ENCODE measurements around the gene OR10A4.
"Not testable (repeated sequence)": the region's sequence is repeated elsewhere in the genome, so short reads cannot be mapped to it uniquely, and the experiment has no call there.

OR10A4 gene

GRCh38 chr11:6894097-6894496 lies 17.7 kb downstream of the OR10A4 start:
- Histone ChIP-seq H3K9me3 (ENCODE audit: control insufficient read depth, low read length) (no peaks in the 10 kb centered on the region), H3K4me3 (ENCODE audit: extremely low read depth, insufficient read depth, low read length, poor library complexity, severe bottlenecking) (no peak overlapping the region), H3K4me1 (ENCODE audit: control insufficient read depth, insufficient read depth, low read length, poor library complexity, severe bottlenecking) (no peaks in the 10 kb centered on the region), H3K27ac (ENCODE audit: low read depth, low read length, severe bottlenecking) (no peak overlapping the region), H3K36me3 (ENCODE audit: control insufficient read depth, insufficient read depth, low read length) (no peaks in the 10 kb centered on the region)

- Histone ChIP-seq H3K4me3 (ENCODE audit: extremely low read depth, insufficient read depth, low read length, poor library complexity, severe bottlenecking) (no peak overlapping the region), H3K27ac (ENCODE audit: low read depth, low read length, severe bottlenecking) (no peak overlapping the region), H3K4me1 (ENCODE audit: control insufficient read depth, insufficient read depth, low read length, poor library complexity, severe bottlenecking) (no peaks in the 10 kb centered on the region), H3K36me3 (ENCODE audit: control insufficient read depth, insufficient read depth, low read length) (no peaks in the 10 kb centered on the region), H3K9me3 (ENCODE audit: control insufficient read depth, low read length) (no peaks in the 10 kb centered on the region)
Observed at GRCh38 chr11:6895010-6895409, 18.6 kb downstream of the OR10A4 start.

- WGBS, 2 experiments (ENCODE audit: insufficient coverage in 2 of 2) = 100% methylated on average over 1 of the region's 1 CpG; no CpG with 5 or more reads in 1 of the 2 experiments
- Histone ChIP-seq H3K4me3 (ENCODE audit: extremely low read depth, insufficient read depth, low read length, poor library complexity, severe bottlenecking) (no peak overlapping the region), H3K4me1 (ENCODE audit: control insufficient read depth, insufficient read depth, low read length, poor library complexity, severe bottlenecking) (no peaks in the 10 kb centered on the region), H3K9me3 (ENCODE audit: control insufficient read depth, low read length) (no peaks in the 10 kb centered on the region), H3K27ac (ENCODE audit: low read depth, low read length, severe bottlenecking) (no peak overlapping the region), H3K36me3 (ENCODE audit: control insufficient read depth, insufficient read depth, low read length) (no peaks in the 10 kb centered on the region)
Observed at GRCh38 chr11:6898911-6899310, 22.5 kb downstream of the OR10A4 start.

- no peaks in the 10 kb centered on the region for H3K36me3 ChIP-seq (ENCODE audit: control insufficient read depth, insufficient read depth, low read length)
- no peaks in the 10 kb centered on the region for H3K4me1 ChIP-seq (ENCODE audit: control insufficient read depth, insufficient read depth, low read length, poor library complexity, severe bottlenecking)
- no peak overlapping the region for H3K4me3 ChIP-seq (ENCODE audit: extremely low read depth, insufficient read depth, low read length, poor library complexity, severe bottlenecking)
- no peaks in the 10 kb centered on the region for H3K9me3 ChIP-seq (ENCODE audit: control insufficient read depth, low read length)
- no peak overlapping the region for H3K27ac ChIP-seq (ENCODE audit: low read depth, low read length, severe bottlenecking)
- no CpG with 5 or more reads among the region's 2 CpGs for WGBS, 2 experiments (ENCODE audit: insufficient coverage in 2 of 2)
Observed at GRCh38 chr11:6900327-6900999, 24.0 kb downstream of the OR10A4 start.

GRCh38 chr11:6904804-6905203 lies 28.4 kb downstream of the OR10A4 start:
- not testable (repeated sequence) for H3K27ac ChIP-seq (ENCODE audit: low read depth, low read length, severe bottlenecking); H3K4me1 ChIP-seq (ENCODE audit: control insufficient read depth, insufficient read depth, low read length, poor library complexity, severe bottlenecking); H3K9me3 ChIP-seq (ENCODE audit: control insufficient read depth, low read length); H3K36me3 ChIP-seq (ENCODE audit: control insufficient read depth, insufficient read depth, low read length); H3K4me3 ChIP-seq (ENCODE audit: extremely low read depth, insufficient read depth, low read length, poor library complexity, severe bottlenecking)
- WGBS, 2 experiments (ENCODE audit: insufficient coverage in 2 of 2) = 89 to 90% methylated on average over 12 to 13 of the region's 13 CpGs

- Histone ChIP-seq H3K36me3 (ENCODE audit: control insufficient read depth, insufficient read depth, low read length) (no peaks in the 10 kb centered on the region), H3K4me1 (ENCODE audit: control insufficient read depth, insufficient read depth, low read length, poor library complexity, severe bottlenecking) (no peaks in the 10 kb centered on the region), H3K4me3 (ENCODE audit: extremely low read depth, insufficient read depth, low read length, poor library complexity, severe bottlenecking) (no peak overlapping the region), H3K9me3 (ENCODE audit: control insufficient read depth, low read length) (no peaks in the 10 kb centered on the region), H3K27ac (ENCODE audit: low read depth, low read length, severe bottlenecking) (no peak overlapping the region)
- 100% methylated on average over 1 of the region's 3 CpGs; no CpG with 5 or more reads in 1 of the 2 experiments for WGBS, 2 experiments (ENCODE audit: insufficient coverage in 2 of 2)
Observed at GRCh38 chr11:6911378-6911777, 35.0 kb downstream of the OR10A4 start.

GRCh38 chr11:6911948-6912347 lies 35.5 kb downstream of the OR10A4 start:
- H3K4me1 ChIP-seq (ENCODE audit: control insufficient read depth, insufficient read depth, low read length, poor library complexity, severe bottlenecking) = no peaks in the 10 kb centered on the region
- 78 to 91% methylated on average over 1 of the region's 3 CpGs for WGBS, 2 experiments (ENCODE audit: insufficient coverage in 2 of 2)
- H3K27ac ChIP-seq (ENCODE audit: low read depth, low read length, severe bottlenecking) = no peak overlapping the region
- no peak overlapping the region for H3K4me3 ChIP-seq (ENCODE audit: extremely low read depth, insufficient read depth, low read length, poor library complexity, severe bottlenecking)
- no peaks in the 10 kb centered on the region for H3K36me3 ChIP-seq (ENCODE audit: control insufficient read depth, insufficient read depth, low read length)
- no peaks in the 10 kb centered on the region for H3K9me3 ChIP-seq (ENCODE audit: control insufficient read depth, low read length)

GRCh38 chr11:6919698-6920097 lies 43.3 kb downstream of the OR10A4 start:
- Histone ChIP-seq H3K9me3 (ENCODE audit: control insufficient read depth, low read length) (no peaks in the 10 kb centered on the region), H3K4me1 (ENCODE audit: control insufficient read depth, insufficient read depth, low read length, poor library complexity, severe bottlenecking) (no peaks in the 10 kb centered on the region), H3K4me3 (ENCODE audit: extremely low read depth, insufficient read depth, low read length, poor library complexity, severe bottlenecking) (no peak overlapping the region), H3K36me3 (ENCODE audit: control insufficient read depth, insufficient read depth, low read length) (no peaks in the 10 kb centered on the region), H3K27ac (ENCODE audit: low read depth, low read length, severe bottlenecking) (no peak overlapping the region)
- WGBS, 2 experiments (ENCODE audit: insufficient coverage in 2 of 2) = 100% methylated on average over 1 of the region's 2 CpGs; no CpG with 5 or more reads in 1 of the 2 experiments

- WGBS, 2 experiments (ENCODE audit: insufficient coverage in 2 of 2) = no CpG with 5 or more reads among the region's 1 CpG
- H3K36me3 ChIP-seq (ENCODE audit: control insufficient read depth, insufficient read depth, low read length) = no peaks in the 10 kb centered on the region
- no peak within 1 kb of the TSS for H3K4me3 ChIP-seq (ENCODE audit: extremely low read depth, insufficient read depth, low read length, poor library complexity, severe bottlenecking)
- H3K4me1 ChIP-seq (ENCODE audit: control insufficient read depth, insufficient read depth, low read length, poor library complexity, severe bottlenecking) = no peaks in the 10 kb centered on the region
- no peak within 1 kb of the TSS for H3K27ac ChIP-seq (ENCODE audit: low read depth, low read length, severe bottlenecking)
- H3K9me3 ChIP-seq (ENCODE audit: control insufficient read depth, low read length) = no peaks in the 10 kb centered on the region
Observed at GRCh38 chr11:6920702-6921101, 44.3 kb downstream of the OR10A4 start, which contains the start of gene OR2D3. Gene OR2D3, plus strand, starts transcription at chr11:6921002. Its CDS starts 0 bp downstream, at chr11:6921002.

GRCh38 chr11:6925007-6925577 lies 48.7 kb downstream of the OR10A4 start:
- no peaks in the 10 kb centered on the region for H3K9me3 ChIP-seq (ENCODE audit: control insufficient read depth, low read length)
- H3K36me3 ChIP-seq (ENCODE audit: control insufficient read depth, insufficient read depth, low read length) = no peaks in the 10 kb centered on the region
- no peak overlapping the region for H3K4me3 ChIP-seq (ENCODE audit: extremely low read depth, insufficient read depth, low read length, poor library complexity, severe bottlenecking)
- H3K4me1 ChIP-seq (ENCODE audit: control insufficient read depth, insufficient read depth, low read length, poor library complexity, severe bottlenecking) = no peaks in the 10 kb centered on the region
- H3K27ac ChIP-seq (ENCODE audit: low read depth, low read length, severe bottlenecking) = no peak overlapping the region

GRCh38 chr11:6925636-6926207 lies 49.3 kb downstream of the OR10A4 start:
- H3K27ac ChIP-seq (ENCODE audit: low read depth, low read length, severe bottlenecking) = peak overlapping the region; percentile 50
- 94 to 100% methylated on average over 1 to 2 of the region's 2 CpGs for WGBS, 2 experiments (ENCODE audit: insufficient coverage in 2 of 2)
- H3K9me3 ChIP-seq (ENCODE audit: control insufficient read depth, low read length) = no peaks in the 10 kb centered on the region
- peak overlapping the region; percentile 62 for H3K4me3 ChIP-seq (ENCODE audit: extremely low read depth, insufficient read depth, low read length, poor library complexity, severe bottlenecking)
- no peaks in the 10 kb centered on the region for H3K4me1 ChIP-seq (ENCODE audit: control insufficient read depth, insufficient read depth, low read length, poor library complexity, severe bottlenecking)
- H3K36me3 ChIP-seq (ENCODE audit: control insufficient read depth, insufficient read depth, low read length) = no peaks in the 10 kb centered on the region
